Right renal pelvis (tissue), 4 donors: Measurements from ENCODE around the gene MCFD2. TPM values are rescaled to one million over a fixed set of nuclear protein-coding genes. Genes with fewer than 3 reads are reported as not detected.

Source experiments
- DNase-seq, 4 donors: peaks; one replicate each; pipeline ENCODE4 v3.0.0-alpha.2; 2013; ENCODE audit warnings: low read depth in 4 of 4, low spot score in 3 of 4, missing footprints in 1 of 4
- polyA plus RNA-seq, 4 donors: library from polyadenylated mRNA; unstranded; fragments of 120-200 nt; gene quantifications; one replicate each; pipeline ENCODE4 v1.2.1, GENCODE V29; 2013; ENCODE audit not compliant: insufficient read length in 4 of 4

MCFD2 gene
- polyA plus RNA-seq, 4 donors, result 85.1 to 108 (median 101) TPM

- peak in 1 of 4 donors; percentile 12 for DNase-seq
These were observed 24.2 kb upstream of the MCFD2 start for GRCh38 chr2:46939626-46940359.

- DNase-seq, result no peak
These were observed 21.9 kb upstream of the MCFD2 start for GRCh38 chr2:46937471-46937901.

GRCh38 chr2:46936566-46936965, 21.0 kb upstream of the MCFD2 start:
- no peak for DNase-seq

GRCh38 chr2:46935071-46935470, 19.5 kb upstream of the MCFD2 start:
- DNase-seq, result no peak

GRCh38 chr2:46929612-46930011, 14.0 kb upstream of the MCFD2 start:
- DNase-seq, result no peak

GRCh38 chr2:46926863-46927262, 11.3 kb upstream of the MCFD2 start:
- DNase-seq, result no peak

- DNase-seq, result no peak
These were observed 10.1 kb upstream of the MCFD2 start for GRCh38 chr2:46925474-46926351.

- DNase-seq, result no peak
These were observed 9.0 kb upstream of the MCFD2 start for GRCh38 chr2:46924608-46925007.

- no peak for DNase-seq
These were observed 8.4 kb upstream of the MCFD2 start for GRCh38 chr2:46924038-46924437.

- no peak for DNase-seq
These were observed 7.5 kb upstream of the MCFD2 start for GRCh38 chr2:46923041-46923528.

- DNase-seq, result no peak
These were observed 7.0 kb upstream of the MCFD2 start for GRCh38 chr2:46922606-46923005.

- no peak for DNase-seq
These were observed 6.3 kb upstream of the MCFD2 start for GRCh38 chr2:46921676-46922448.

- DNase-seq, result no peak
These were observed 2.0 kb upstream of the MCFD2 start for GRCh38 chr2:46917628-46918027.

GRCh38 chr2:46915811-46916630, 415 bp upstream of the MCFD2 start:
- peak; percentile 80 to 90 (median 83) for DNase-seq

GRCh38 chr2:46914578-46915230, 902 bp downstream of the MCFD2 start:
- peak in 1 of 4 donors; percentile 7 for DNase-seq

- no peak for DNase-seq
These were observed 1.9 kb downstream of the MCFD2 start for GRCh38 chr2:46913471-46914381.

GRCh38 chr2:46909771-46910419, 5.7 kb downstream of the MCFD2 start:
- no peak for DNase-seq

- no peak for DNase-seq
These were observed 6.5 kb downstream of the MCFD2 start for GRCh38 chr2:46909150-46909549.
